Neural progenitor cell (in vitro differentiated cells): ENCODE data around the gene DOCK10.

Source experiments
- CTCF ChIP-seq: fragments of 200-600 bp; sonication (generic); IDR thresholded peaks from 2 replicates; pipeline ENCODE4 v1.5.1; 2017; ENCODE audit warnings: antibody characterized with exemption, mild to moderate bottlenecking
- EZH2 ChIP-seq: fragments of 200-600 bp; sonication (generic); IDR thresholded peaks from 2 replicates; pipeline ENCODE4 v1.6.1; 2017; ENCODE audit warnings: antibody characterized with exemption, mild to moderate bottlenecking, moderate library complexity
- EZH2phosphoT487 ChIP-seq: fragments of 200-600 bp; sonication (generic); IDR thresholded peaks from 2 replicates; pipeline ENCODE4 v1.6.1; 2017; ENCODE audit warnings: antibody characterized with exemption

GRCh38 chr2:225017098-225017685, 25.1 kb downstream of the DOCK10 start:
- no peak for TF ChIP-seq CTCF
- TF ChIP-seq EZH2phosphoT487, result no peak
- no peak for TF ChIP-seq EZH2
